HEK293 (cell line): ENCODE results near the gene NXN.

Source experiments
- CTCF ChIP-seq: fragments of 450-650 bp; formaldehyde crosslinking; IDR thresholded peaks from 2 replicates; pipeline ENCODE4 v1.5.1; 2016; ENCODE audit warnings: missing biosample characterization, missing genetic modification characterization
- KLF8 ChIP-seq: fragments of 450-650 bp; formaldehyde crosslinking; IDR thresholded peaks from 2 replicates; pipeline ENCODE4 v1.5.1; 2016; ENCODE audit warnings: missing biosample characterization, missing genetic modification characterization
- REST ChIP-seq: fragments of 450-650 bp; formaldehyde crosslinking; IDR thresholded peaks from 2 replicates; pipeline ENCODE4 v1.5.1; 2016; ENCODE audit warnings: missing biosample characterization, missing genetic modification characterization
- YY1 ChIP-seq: fragments of 450-650 bp; formaldehyde crosslinking; IDR thresholded peaks from 2 replicates; pipeline ENCODE4 v1.5.1; 2018; ENCODE audit warnings: missing biosample characterization, missing genetic modification characterization
- ZBTB10 ChIP-seq: fragments of 450-650 bp; formaldehyde crosslinking; IDR thresholded peaks from 2 replicates; pipeline ENCODE4 v1.5.1; 2016; ENCODE audit warnings: missing biosample characterization, missing genetic modification characterization
- ZBTB7A ChIP-seq: fragments of 450-650 bp; formaldehyde crosslinking; IDR thresholded peaks from 2 replicates; pipeline ENCODE4 v1.5.1; 2016; ENCODE audit warnings: low read depth, missing biosample characterization, missing genetic modification characterization
- ZBTB8A ChIP-seq: fragments of 450-650 bp; formaldehyde crosslinking; IDR thresholded peaks from 2 replicates; pipeline ENCODE4 v1.5.1; 2016; ENCODE audit warnings: missing biosample characterization, missing genetic modification characterization
- ZNF155 ChIP-seq: fragments of 450-650 bp; formaldehyde crosslinking; IDR thresholded peaks from 2 replicates; pipeline ENCODE4 v1.5.1; 2016; ENCODE audit warnings: missing biosample characterization, missing genetic modification characterization
- ZNF214 ChIP-seq: fragments of 450-650 bp; formaldehyde crosslinking; IDR thresholded peaks from 2 replicates; pipeline ENCODE4 v1.5.1; 2017; ENCODE audit warnings: missing biosample characterization, mild to moderate bottlenecking, missing genetic modification characterization, borderline replicate concordance

- TF ChIP-seq ZNF155 (tag by site-specific recombination) (no peak), KLF8 (tag by site-specific recombination) (no peak), CTCF (no peak), ZBTB8A (tag by site-specific recombination) (no peak), REST (tag by site-specific recombination) (no peak), ZBTB7A (tag by site-specific recombination) (no peak), YY1 (no peak), ZNF214 (no peak), ZBTB10 (tag by site-specific recombination) (no peak)
Observed at GRCh38 chr17:804541-805435, 174.8 kb downstream of the NXN start.
